ENCODE measurements around the gene SLC22A31. TPM values are rescaled to one million over a fixed set of nuclear protein-coding genes. Genes with fewer than 3 reads are reported as not detected.
"Not testable (repeated sequence)": the region's sequence is repeated elsewhere in the genome, so short reads cannot be mapped to it uniquely, and the experiment has no call there.

SLC22A31 gene
- total RNA-seq, 2 donors from 2014 or later, result 68.2 TPM; not detected in 1

- Histone ChIP-seq H3K4me1 (peaks cover 23% of the 10 kb centered on the region), H3K4me3 (peak overlapping the region in 1 of 2 donors; percentile 31), H3K36me3 (replicated peaks in 1 of 2; ENCODE audit: insufficient read depth in 1 of 2, low read depth in 2 of 2) (no peaks in the 10 kb centered on the region), H3K27ac (no peak overlapping the region), H3K27me3 (no peaks in the 10 kb centered on the region), H3K9me3 (no peaks in the 10 kb centered on the region)
- ATAC-seq (no peak), DNase-seq (no peak)
- intact Hi-C loops (cut with DNase I), result loop anchor here (10.0 kb wide), 1 partner anchor 258 kb away; the partner anchor contains the start of gene SPG7
- 46 to 47% methylated on average over 13 of the region's 13 CpGs for WGBS, 2 donors
- TF ChIP-seq POLR2A (IDR thresholded peaks at IDR 0.05) (no peak), CTCF (IDR thresholded peaks at IDR 0.05) (no peak)
Measured at GRCh38 chr16:89246383-89246902, 46.1 kb upstream of the SLC22A31 start.

GRCh38 chr16:89244754-89245153 lies 44.4 kb upstream of the SLC22A31 start:
- ATAC-seq, result no peak
- WGBS, 2 donors, result 53 to 56% methylated on average over 11 to 12 of the region's 12 CpGs
- no peaks in the 10 kb centered on the region for H3K27me3 ChIP-seq
- H3K4me1 ChIP-seq, result peaks cover 26% of the 10 kb centered on the region
- no peak for DNase-seq
- intact Hi-C loops (cut with DNase I), result loop anchor here (10.0 kb wide), 1 partner anchor 260 kb away; the partner anchor contains the start of gene SPG7
- no peak overlapping the region for H3K4me3 ChIP-seq
- H3K9me3 ChIP-seq, result no peaks in the 10 kb centered on the region
- H3K36me3 ChIP-seq (replicated peaks in 1 of 2; ENCODE audit: insufficient read depth in 1 of 2, low read depth in 2 of 2), result no peaks in the 10 kb centered on the region
- TF ChIP-seq POLR2A (IDR thresholded peaks at IDR 0.05) (no peak), CTCF (IDR thresholded peaks at IDR 0.05) (no peak)
- no peak overlapping the region for H3K27ac ChIP-seq

- not testable (repeated sequence) for H3K36me3 ChIP-seq (replicated peaks in 1 of 2; ENCODE audit: insufficient read depth in 1 of 2, low read depth in 2 of 2); H3K27ac ChIP-seq; H3K4me3 ChIP-seq; H3K9me3 ChIP-seq; DNase-seq; ATAC-seq; H3K27me3 ChIP-seq
- intact Hi-C loops (cut with DNase I), result loop anchor here (10.0 kb wide), 1 partner anchor 261 kb away; the partner anchor contains the start of gene SPG7
- H3K4me1 ChIP-seq, result peaks cover 26% of the 10 kb centered on the region
- 68% methylated on average over 7 to 13 of the region's 13 CpGs for WGBS, 2 donors
Measured at GRCh38 chr16:89244264-89244663, 43.9 kb upstream of the SLC22A31 start.

- no peak overlapping the region for H3K27ac ChIP-seq
- intact Hi-C loops (cut with DNase I), result loop anchor here (10.0 kb wide), 1 partner anchor 261 kb away; the partner anchor contains the start of gene SPG7
- WGBS, 2 donors, result 46 to 69% methylated on average over 3 to 5 of the region's 5 CpGs
Measured at GRCh38 chr16:89243664-89244063, 43.3 kb upstream of the SLC22A31 start.

GRCh38 chr16:89242795-89243200 lies 42.5 kb upstream of the SLC22A31 start:
- intact Hi-C loops (cut with DNase I), result loop anchor here (10.0 kb wide), 1 partner anchor 262 kb away; the partner anchor contains the start of gene SPG7
- Histone ChIP-seq H3K9me3 (no peaks in the 10 kb centered on the region), H3K36me3 (replicated peaks in 1 of 2; ENCODE audit: insufficient read depth in 1 of 2, low read depth in 2 of 2) (no peaks in the 10 kb centered on the region), H3K4me1 (peaks cover 20% of the 10 kb centered on the region), H3K27ac (no peak overlapping the region), H3K27me3 (no peaks in the 10 kb centered on the region), H3K4me3 (no peak overlapping the region)
- TF ChIP-seq POLR2A (IDR thresholded peaks at IDR 0.05), result no peak
- TF ChIP-seq CTCF (IDR thresholded peaks at IDR 0.05), result no peak
- DNase-seq (peak in 1 of 4 donors; percentile 23), ATAC-seq (no peak)
- 25 to 40% methylated on average over 4 to 12 of the region's 12 CpGs for WGBS, 2 donors

More at GRCh38 chr16:89243664-89244063, 43.3 kb upstream of the SLC22A31 start:
- Histone ChIP-seq H3K27me3 (no peaks in the 10 kb centered on the region), H3K9me3 (no peaks in the 10 kb centered on the region), H3K4me3 (no peak overlapping the region), H3K36me3 (replicated peaks in 1 of 2; ENCODE audit: insufficient read depth in 1 of 2, low read depth in 2 of 2) (no peaks in the 10 kb centered on the region), H3K4me1 (peaks cover 26% of the 10 kb centered on the region)
- DNase-seq, result no peak
- no peak for TF ChIP-seq CTCF (IDR thresholded peaks at IDR 0.05)
- no peak for TF ChIP-seq POLR2A (IDR thresholded peaks at IDR 0.05)
- ATAC-seq, result no peak
